Upper lobe of left lung (tissue), 6 donors: ENCODE results near the gene MEGF6. TPM values are rescaled to one million over a fixed set of nuclear protein-coding genes. Genes with fewer than 3 reads are reported as not detected.

ENCODE experiments used
- ATAC-seq, 2 donors: fragments of 200-7000 bp; cut with Tn5 transposase; one replicate each; pipeline ENCODE4 v1.9.1; 2022; ENCODE audit warnings: mild to moderate bottlenecking in 2 of 2, moderate library complexity in 2 of 2; ENCODE audit not compliant: low FRiP score in 2 of 2
- DNase-seq, 2 donors: peaks; one replicate each; pipeline ENCODE4 v3.0.0-alpha.2; 2019 to 2020
- H3K27ac ChIP-seq, 4 donors: fragments of 200-600 bp; sonication (generic); one replicate each; pipeline ENCODE4 v1.5.1; 2016 to 2019
- H3K27me3 ChIP-seq, 4 donors: fragments of 200-600 bp; sonication (generic); one replicate each; pipeline ENCODE4 v1.5.1; 2017 to 2019
- H3K36me3 ChIP-seq, 4 donors: fragments of 200-600 bp; sonication (generic); one replicate each; pipeline ENCODE4 v1.5.1; 2016 to 2019
- H3K4me1 ChIP-seq, 4 donors: fragments of 200-600 bp; sonication (generic); one replicate each; pipeline ENCODE4 v1.5.1; 2018 to 2019
- H3K4me3 ChIP-seq, 4 donors: fragments of 200-600 bp; sonication (generic); one replicate each; pipeline ENCODE4 v1.5.1; 2017 to 2019; ENCODE audit warnings: mild to moderate bottlenecking in 2 of 4, moderate library complexity in 1 of 4
- H3K9me3 ChIP-seq, 4 donors: fragments of 200-600 bp; sonication (generic); one replicate each; pipeline ENCODE4 v1.5.1; 2018 to 2019
- CTCF ChIP-seq, 6 experiments: fragments of 450-650 bp in 4 of 6; fragments of 200-600 bp in 2 of 6; sonication (generic) in 2 of 6; IDR thresholded peaks; one replicate each; pipeline ENCODE4 v1.5.1; 2016 to 2019; ENCODE audit warnings: antibody characterized with exemption in 6 of 6
- EP300 ChIP-seq, 4 donors: sonication (generic); formaldehyde crosslinking; IDR thresholded peaks; one replicate each; pipeline ENCODE4 v1.5.1; 2017; ENCODE audit warnings: antibody characterized with exemption in 4 of 4, control low read depth in 2 of 4
- POLR2A ChIP-seq, 4 donors: fragments of 450-650 bp; IDR thresholded peaks; one replicate each; pipeline ENCODE4 v1.5.1; 2016 to 2017; ENCODE audit warnings: antibody characterized with exemption in 4 of 4, mild to moderate bottlenecking in 2 of 4
- POLR2AphosphoS5 ChIP-seq, 2 donors: sonication (generic); formaldehyde crosslinking; IDR thresholded peaks; one replicate each; pipeline ENCODE4 v1.5.1; 2017; ENCODE audit warnings: antibody characterized with exemption in 2 of 2
- WGBS, 2 donors: methylation state at CpG; one replicate each; pipeline ENCODE4 v1.1.5; 2017 to 2018; 5-methylcytosine and 5-hydroxymethylcytosine counted together
- total RNA-seq, 6 donors: library from RNA; depleted of rRNA in 4 of 6; stranded (reverse); fragments of >200 nt in 4 of 6; gene quantifications; one replicate each; pipeline versions ENCODE4 v1.1.0 to v1.2.1, GENCODE V29; 2016 to 2021
- donor health status: DM: no; HTN: no; CAD: no; lungs with moderate emphysema.
- donor health status: DM: no; HTN: yes; CAD: no; lungs with severe emphysema.

MEGF6 gene
- total RNA-seq, 6 donors from 2014 or later, result 23.8 to 128 (median 83.5) TPM

- Histone ChIP-seq H3K9me3 (no peaks in the 10 kb centered on the region), H3K27me3 (no peaks in the 10 kb centered on the region), H3K4me3 (no peak overlapping the region), H3K36me3 (peaks cover 0 to 4% (median 2%) of the 10 kb centered on the region in 4 donors), H3K27ac (no peak overlapping the region), H3K4me1 (no peaks in the 10 kb centered on the region)
- WGBS, 2 donors, result 87% methylated on average over 9 of the region's 11 CpGs; no CpG with 5 or more reads in 1 of the 2 donors
- peak in 1 of 2 donors; percentile 72 for DNase-seq
- TF ChIP-seq EP300 (IDR thresholded peaks at IDR 0.05), result no peak
- TF ChIP-seq CTCF (IDR thresholded peaks at IDR 0.05), result no peak
- no peak for TF ChIP-seq POLR2AphosphoS5 (IDR thresholded peaks at IDR 0.05)
- TF ChIP-seq POLR2A (IDR thresholded peaks at IDR 0.05), result no peak
- ATAC-seq, result no peak
These were observed 146.7 kb downstream of the MEGF6 start for GRCh38 chr1:3464649-3465025.

GRCh38 chr1:3463891-3464648 lies 147.2 kb downstream of the MEGF6 start:
- TF ChIP-seq CTCF (IDR thresholded peaks at IDR 0.05) (no peak), POLR2AphosphoS5 (IDR thresholded peaks at IDR 0.05) (no peak), EP300 (IDR thresholded peaks at IDR 0.05) (no peak), POLR2A (IDR thresholded peaks at IDR 0.05) (no peak)
- Histone ChIP-seq H3K4me3 (no peak overlapping the region), H3K9me3 (no peaks in the 10 kb centered on the region), H3K27me3 (no peaks in the 10 kb centered on the region), H3K27ac (no peak overlapping the region), H3K36me3 (no peaks in the 10 kb centered on the region), H3K4me1 (no peaks in the 10 kb centered on the region)
- 85 to 94% methylated on average over 8 to 21 of the region's 21 CpGs for WGBS, 2 donors
- DNase-seq (peak in 1 of 2 donors; percentile 66), ATAC-seq (no peak)

- no peak for DNase-seq
- WGBS, 2 donors, result 88 to 98% methylated on average over 12 to 20 of the region's 20 CpGs
- no peaks in the 10 kb centered on the region for H3K36me3 ChIP-seq
- H3K27ac ChIP-seq, result no peak overlapping the region
- no peak overlapping the region for H3K4me3 ChIP-seq
- peaks cover 0 to 2% (median under 1%) of the 10 kb centered on the region in 4 donors for H3K4me1 ChIP-seq
- TF ChIP-seq CTCF (IDR thresholded peaks at IDR 0.05), result no peak
- TF ChIP-seq POLR2A (IDR thresholded peaks at IDR 0.05), result no peak
- no peak for TF ChIP-seq EP300 (IDR thresholded peaks at IDR 0.05)
- TF ChIP-seq POLR2AphosphoS5 (IDR thresholded peaks at IDR 0.05), result no peak
- no peaks in the 10 kb centered on the region for H3K9me3 ChIP-seq
- no peaks in the 10 kb centered on the region for H3K27me3 ChIP-seq
- no peak for ATAC-seq
These were observed 147.9 kb downstream of the MEGF6 start for GRCh38 chr1:3463408-3463863.

GRCh38 chr1:3463013-3463385 lies 148.3 kb downstream of the MEGF6 start:
- H3K4me3 ChIP-seq, result no peak overlapping the region
- WGBS, 2 donors, result 96 to 100% methylated on average over 1 to 9 of the region's 22 CpGs
- TF ChIP-seq POLR2A (IDR thresholded peaks at IDR 0.05), result no peak
- no peak for TF ChIP-seq POLR2AphosphoS5 (IDR thresholded peaks at IDR 0.05)
- TF ChIP-seq EP300 (IDR thresholded peaks at IDR 0.05), result no peak
- no peak for TF ChIP-seq CTCF (IDR thresholded peaks at IDR 0.05)
- H3K9me3 ChIP-seq, result no peaks in the 10 kb centered on the region
- ATAC-seq (no peak), DNase-seq (peak in 1 of 2 donors; percentile 74)
- no peak overlapping the region for H3K27ac ChIP-seq
- peaks cover 0 to 7% (median 5%) of the 10 kb centered on the region in 4 donors for H3K4me1 ChIP-seq
- no peaks in the 10 kb centered on the region for H3K27me3 ChIP-seq
- no peaks in the 10 kb centered on the region for H3K36me3 ChIP-seq
